Keratinocyte (primary cell): ENCODE results near the gene DEPDC5. TPM values are rescaled to one million over a fixed set of nuclear protein-coding genes. Genes with fewer than 3 reads are reported as not detected.

Experiments
- DNase-seq: peaks from one replicate; pipeline ENCODE4 v3.0.0-alpha.2; 2011; ENCODE audit warnings: low read depth, missing footprints, low spot score
- FAIRE-seq: peaks from 2 replicates; lab custom pipeline; 2011; peaks lifted over from hg19 to GRCh38; lab: Jason Lieb, UNC
- H2AFZ ChIP-seq: 2 replicates; pipeline ENCODE4 v1.6.0; 2012; ENCODE audit warnings: low read length, control low read depth, inconsistent platforms; ENCODE audit not compliant: control insufficient read depth
- H3K27ac ChIP-seq: 2 replicates; pipeline ENCODE4 v1.5.1; 2011; ENCODE audit warnings: low read length; ENCODE audit not compliant: control insufficient read depth, insufficient read depth
- H3K27me3 ChIP-seq: 3 replicates; pipeline ENCODE4 v1.6.0; 2011; ENCODE audit warnings: low read length; ENCODE audit not compliant: control insufficient read depth, insufficient read depth; ENCODE audit errors: extremely low read depth
- H3K36me3 ChIP-seq, 2 experiments: 2 replicates in 1 of 2; 3 replicates in 1 of 2; pipeline ENCODE4 v1.5.1; 2011; ENCODE audit warnings: low read length in 2 of 2, mild to moderate bottlenecking in 1 of 2; ENCODE audit not compliant: control insufficient read depth in 2 of 2, insufficient read depth in 2 of 2; ENCODE audit errors: extremely low read depth in 1 of 2
- H3K4me1 ChIP-seq: 3 replicates; pipeline ENCODE4 v1.5.1; 2011; ENCODE audit warnings: low read length; ENCODE audit not compliant: control insufficient read depth, insufficient read depth; ENCODE audit errors: extremely low read depth
- H3K4me2 ChIP-seq: 3 replicates; pipeline ENCODE4 v1.6.0; 2011; ENCODE audit warnings: low read depth, low read length; ENCODE audit not compliant: control insufficient read depth, insufficient read depth; ENCODE audit errors: extremely low read depth
- H3K4me3 ChIP-seq, 3 experiments: fragments of 200-600 bp in 1 of 3; sonication (generic) in 1 of 3; 2 replicates in 2 of 3; 3 replicates in 1 of 3; pipeline ENCODE4 v1.5.1; 2011 to 2016; ENCODE audit warnings: low read length in 3 of 3, mild to moderate bottlenecking in 3 of 3, control low read depth in 2 of 3, inconsistent platforms in 1 of 3, low read depth in 1 of 3, mixed read lengths in 1 of 3, mixed run types in 1 of 3, moderate library complexity in 1 of 3; ENCODE audit not compliant: control insufficient read depth in 2 of 3, insufficient read depth in 2 of 3; ENCODE audit errors: extremely low read depth in 1 of 3
- H3K79me2 ChIP-seq: 2 replicates; pipeline ENCODE4 v1.6.0; 2012; ENCODE audit warnings: low read length; ENCODE audit not compliant: control insufficient read depth, insufficient read depth
- H3K9ac ChIP-seq: 3 replicates; pipeline ENCODE4 v1.6.0; 2011; ENCODE audit warnings: low read length; ENCODE audit not compliant: control insufficient read depth, insufficient read depth; ENCODE audit errors: extremely low read depth
- H3K9me1 ChIP-seq: 3 replicates; pipeline ENCODE4 v1.6.0; 2011; ENCODE audit warnings: low read length; ENCODE audit not compliant: control insufficient read depth, insufficient read depth; ENCODE audit errors: extremely low read depth
- H3K9me3 ChIP-seq: 2 replicates; pipeline ENCODE4 v1.5.1; 2012; ENCODE audit warnings: low read depth, low read length; ENCODE audit not compliant: control insufficient read depth
- H4K20me1 ChIP-seq: 3 replicates; pipeline ENCODE4 v1.6.0; 2011; ENCODE audit warnings: low read length; ENCODE audit not compliant: control insufficient read depth, insufficient read depth; ENCODE audit errors: extremely low read depth
- CTCF ChIP-seq, 3 experiments: IDR thresholded peaks in 1 of 3; conservative IDR thresholded peaks in 1 of 3; optimal IDR thresholded peaks in 1 of 3; 2 replicates in 2 of 3; 3 replicates in 1 of 3; pipeline versions ENCODE3 to v1.5.1; 2011; ENCODE audit warnings: low read length in 3 of 3, mild to moderate bottlenecking in 3 of 3, moderate library complexity in 2 of 3, control low read depth in 1 of 3, inconsistent platforms in 1 of 3; ENCODE audit not compliant: insufficient read depth in 2 of 3; ENCODE audit errors: extremely low read depth in 1 of 3
- EZH2 ChIP-seq: IDR thresholded peaks from one replicate; pipeline ENCODE4 v1.6.1; 2012; ENCODE audit warnings: inconsistent platforms, mild to moderate bottlenecking, low read length, moderate library complexity
- dilution Hi-C: fragments of 300-500 bp; cut with MboI; formaldehyde crosslinking; loops from one replicate; pipeline ENCODE4 v1.7.0; 2020; ENCODE audit warnings: low sequenced_read_pairs; ENCODE audit not compliant: extremely low pct_ligation_motif_present
- polyA plus RNA-seq, 5 experiments: library from polyadenylated mRNA; depleted of rRNA in 3 of 5; stranded (reverse) in 3 of 5; stranded (forward) in 1 of 5; unstranded in 1 of 5; fragments of >200 nt; gene quantifications; 1 replicate in 1 of 5; 2 replicates in 3 of 5; 3 replicates in 1 of 5; pipeline versions ENCODE4 v1.2.1 to v1.2.3, GENCODE V29; 2011 to 2012; ENCODE audit warnings: missing spikeins in 2 of 5, low read depth in 1 of 5, low replicate concordance in 1 of 5

Gene DEPDC5
- polyA plus RNA-seq, 1 donor (not counting 4 experiments of a cell fraction or from before 2014, with no cell fraction given) = 9.7 TPM

GRCh38 chr22:31922534-31922933, 168.7 kb downstream of the DEPDC5 start:
- no peaks in the 10 kb centered on the region for H4K20me1 ChIP-seq
- dilution Hi-C loops = no loop called here
- H3K9me3 ChIP-seq = no peaks in the 10 kb centered on the region
- H3K4me1 ChIP-seq = no peaks in the 10 kb centered on the region
- no peak for FAIRE-seq
- TF ChIP-seq CTCF (optimal IDR thresholded peaks at IDR 0.05 in 1 of 3, IDR thresholded peaks at IDR 0.05 in 1 of 3, conservative IDR thresholded peaks at IDR 0.05 in 1 of 3; ENCODE audit: extremely low read depth in 1 of 3, insufficient read depth in 2 of 3, low read length in 3 of 3) (no peak), EZH2 (no peak)
- H3K9ac ChIP-seq = no peak overlapping the region
- no peak overlapping the region for H3K27ac ChIP-seq
- no peak overlapping the region for H2AFZ ChIP-seq
- H3K4me3 ChIP-seq = no peak overlapping the region
- no peaks in the 10 kb centered on the region for H3K36me3 ChIP-seq
- no peaks in the 10 kb centered on the region for H3K27me3 ChIP-seq
- H3K9me1 ChIP-seq = no peaks in the 10 kb centered on the region
- DNase-seq = no peak
- H3K4me2 ChIP-seq = no peak overlapping the region
- no peaks in the 10 kb centered on the region for H3K79me2 ChIP-seq

- H3K4me3 ChIP-seq = no peak overlapping the region
- no peak overlapping the region for H3K27ac ChIP-seq
- FAIRE-seq (no peak), DNase-seq (no peak)
- peaks cover 6% of the 10 kb centered on the region for H3K27me3 ChIP-seq
- H3K9ac ChIP-seq = no peak overlapping the region
- H3K79me2 ChIP-seq = no peaks in the 10 kb centered on the region
- dilution Hi-C loops = no loop called here
- no peaks in the 10 kb centered on the region for H3K36me3 ChIP-seq
- no peak overlapping the region for H3K4me2 ChIP-seq
- no peak overlapping the region for H2AFZ ChIP-seq
- no peak for TF ChIP-seq CTCF (optimal IDR thresholded peaks at IDR 0.05 in 1 of 3, IDR thresholded peaks at IDR 0.05 in 1 of 3, conservative IDR thresholded peaks at IDR 0.05 in 1 of 3; ENCODE audit: extremely low read depth in 1 of 3, insufficient read depth in 2 of 3, low read length in 3 of 3)
- TF ChIP-seq EZH2 = no peak
- no peaks in the 10 kb centered on the region for H3K9me3 ChIP-seq
- no peaks in the 10 kb centered on the region for H3K9me1 ChIP-seq
- H4K20me1 ChIP-seq = no peaks in the 10 kb centered on the region
- H3K4me1 ChIP-seq = no peaks in the 10 kb centered on the region
Observed at GRCh38 chr22:31923136-31923535, 169.3 kb downstream of the DEPDC5 start.
